ENCODE measurements around the gene ATAT1.
"Not testable (repeated sequence)": the region's sequence is repeated elsewhere in the genome, so short reads cannot be mapped to it uniquely, and the experiment has no call there.

The ATAT1 gene

DNA sequence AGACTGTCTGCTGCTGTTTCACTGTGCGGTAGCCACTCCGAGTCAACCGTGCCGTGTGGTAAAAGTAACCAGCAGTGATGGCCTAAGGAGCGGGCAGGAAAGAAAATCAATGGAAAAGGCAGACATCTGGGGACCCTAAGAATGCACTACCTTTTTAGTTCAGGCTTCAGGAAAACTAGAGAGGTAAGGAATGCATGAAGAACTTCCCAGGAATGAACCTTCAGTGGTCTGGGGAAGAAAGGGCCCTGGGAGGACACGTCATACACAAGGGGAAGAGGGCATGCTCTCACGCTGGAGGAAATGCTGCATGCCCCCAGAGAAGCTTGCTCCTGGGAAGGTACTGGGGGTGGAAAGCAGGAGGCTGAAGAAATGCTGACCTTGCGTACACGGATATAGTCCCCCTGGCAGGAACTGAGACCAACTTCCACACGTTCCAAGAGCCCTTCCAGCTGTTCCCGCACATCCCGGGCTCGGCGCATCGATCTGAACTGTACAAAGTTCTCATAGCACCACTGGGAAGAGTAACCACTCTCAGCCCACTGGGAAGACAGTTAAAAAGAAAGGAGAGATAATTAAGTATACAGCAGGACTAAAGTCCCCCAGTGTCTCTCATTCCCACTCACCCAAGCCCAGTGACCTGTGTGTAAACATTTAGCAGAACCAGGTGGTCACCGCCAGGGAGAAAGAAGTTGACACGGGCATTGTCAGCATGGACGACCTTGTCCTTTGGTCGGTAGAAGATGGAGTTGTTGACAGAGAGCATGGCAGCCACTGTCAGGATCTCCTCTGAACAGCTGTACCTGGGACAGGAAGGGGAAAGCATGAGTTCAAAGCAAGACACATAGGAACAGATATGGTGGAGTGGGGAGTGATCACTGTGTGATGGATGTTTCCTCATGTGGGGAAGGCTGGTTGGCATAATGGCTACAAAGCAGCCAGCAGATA is 28.4 kb downstream of the ATAT1 start:
- Histone ChIP-seq H3K79me2 (ENCODE audit: low read length) (no peaks in the 10 kb centered on the region), H3K4me2 (ENCODE audit: low read length) (no peak overlapping the region), H3K9ac (ENCODE audit: low read length) (no peak overlapping the region), H3K4me1 (ENCODE audit: low read length) (peaks cover 10% of the 10 kb centered on the region), H2AFZ (ENCODE audit: low read depth, low read length) (no peak overlapping the region), H3K27ac (ENCODE audit: low read length) (no peak overlapping the region), H4K20me1 (ENCODE audit: insufficient read depth, low read length) (no peaks in the 10 kb centered on the region), H3K4me3 (ENCODE audit: low read length) (no peak overlapping the region), H3K27me3 (ENCODE audit: low read depth, low read length) (no peaks in the 10 kb centered on the region), H3K9me3 (ENCODE audit: insufficient read depth, low read length) (no peaks in the 10 kb centered on the region), H3K36me3 (replicated peaks; ENCODE audit: low read depth, low read length) (peaks cover 11% of the 10 kb centered on the region)
- TF ChIP-seq, protein P1, sequence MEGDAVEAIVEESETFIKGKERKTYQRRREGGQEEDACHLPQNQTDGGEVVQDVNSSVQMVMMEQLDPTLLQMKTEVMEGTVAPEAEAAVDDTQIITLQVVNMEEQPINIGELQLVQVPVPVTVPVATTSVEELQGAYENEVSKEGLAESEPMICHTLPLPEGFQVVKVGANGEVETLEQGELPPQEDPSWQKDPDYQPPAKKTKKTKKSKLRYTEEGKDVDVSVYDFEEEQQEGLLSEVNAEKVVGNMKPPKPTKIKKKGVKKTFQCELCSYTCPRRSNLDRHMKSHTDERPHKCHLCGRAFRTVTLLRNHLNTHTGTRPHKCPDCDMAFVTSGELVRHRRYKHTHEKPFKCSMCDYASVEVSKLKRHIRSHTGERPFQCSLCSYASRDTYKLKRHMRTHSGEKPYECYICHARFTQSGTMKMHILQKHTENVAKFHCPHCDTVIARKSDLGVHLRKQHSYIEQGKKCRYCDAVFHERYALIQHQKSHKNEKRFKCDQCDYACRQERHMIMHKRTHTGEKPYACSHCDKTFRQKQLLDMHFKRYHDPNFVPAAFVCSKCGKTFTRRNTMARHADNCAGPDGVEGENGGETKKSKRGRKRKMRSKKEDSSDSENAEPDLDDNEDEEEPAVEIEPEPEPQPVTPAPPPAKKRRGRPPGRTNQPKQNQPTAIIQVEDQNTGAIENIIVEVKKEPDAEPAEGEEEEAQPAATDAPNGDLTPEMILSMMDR (IDR thresholded peaks at IDR 0.05; ENCODE audit: low read depth, low read length), result no peak
- TF ChIP-seq EZH2phosphoT487 (IDR thresholded peaks at IDR 0.05; ENCODE audit: low read depth), result no peak

DNA sequence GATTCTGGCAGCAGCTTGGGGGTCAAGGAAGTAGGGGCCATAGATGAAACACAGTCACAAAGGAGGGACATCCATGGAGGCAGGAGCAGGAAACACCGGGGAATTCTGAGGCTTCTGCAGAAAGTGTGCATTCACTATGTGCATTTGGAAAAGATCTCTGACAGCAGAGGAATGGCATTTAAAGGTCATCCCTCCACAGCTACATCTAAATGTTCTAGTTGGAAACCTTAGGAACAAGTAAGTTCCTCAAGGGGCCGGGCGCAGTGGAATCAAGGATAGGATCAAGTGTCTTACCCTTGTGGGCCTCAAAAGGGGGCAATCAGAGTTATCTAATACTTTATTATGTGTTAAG is 29.0 kb downstream of the ATAT1 start:
- Histone ChIP-seq H3K36me3 (replicated peaks; ENCODE audit: low read depth, low read length) (peaks cover 11% of the 10 kb centered on the region), H3K27ac (ENCODE audit: low read length) (no peak overlapping the region), H3K4me2 (ENCODE audit: low read length) (no peak overlapping the region), H3K27me3 (ENCODE audit: low read depth, low read length) (no peaks in the 10 kb centered on the region), H3K9me3 (ENCODE audit: insufficient read depth, low read length) (no peaks in the 10 kb centered on the region), H2AFZ (ENCODE audit: low read depth, low read length) (no peak overlapping the region), H4K20me1 (ENCODE audit: insufficient read depth, low read length) (no peaks in the 10 kb centered on the region), H3K79me2 (ENCODE audit: low read length) (no peaks in the 10 kb centered on the region), H3K4me1 (ENCODE audit: low read length) (peaks cover 9% of the 10 kb centered on the region), H3K4me3 (ENCODE audit: low read length) (no peak overlapping the region), H3K9ac (ENCODE audit: low read length) (no peak overlapping the region)
- no peak for TF ChIP-seq EZH2phosphoT487 (IDR thresholded peaks at IDR 0.05; ENCODE audit: low read depth)
- TF ChIP-seq, protein P1 (IDR thresholded peaks at IDR 0.05; ENCODE audit: low read depth, low read length), result no peak

DNA sequence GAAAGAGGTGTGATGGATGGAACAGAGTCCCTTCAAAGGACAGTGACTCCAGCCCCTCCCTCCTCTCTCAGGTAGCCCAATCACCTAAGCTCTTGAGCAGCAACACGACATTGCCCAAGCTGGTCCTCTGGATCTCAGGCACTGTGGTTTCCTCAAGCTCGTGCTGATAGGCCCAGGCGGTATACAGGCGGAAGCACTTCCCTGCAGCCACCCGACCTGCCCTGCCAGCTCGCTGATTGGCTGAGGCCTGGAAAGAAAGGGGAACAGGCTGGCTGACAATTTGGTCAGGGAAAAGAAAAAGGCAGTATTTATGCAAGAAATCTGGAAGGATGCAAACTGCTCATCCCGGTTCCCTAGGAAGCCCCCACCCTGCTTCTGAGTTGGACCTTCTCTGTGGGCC is 29.8 kb downstream of the ATAT1 start:
- Histone ChIP-seq H4K20me1 (ENCODE audit: insufficient read depth, low read length) (no peaks in the 10 kb centered on the region), H3K27ac (ENCODE audit: low read length) (no peak overlapping the region), H3K9ac (ENCODE audit: low read length) (no peak overlapping the region), H3K27me3 (ENCODE audit: low read depth, low read length) (no peaks in the 10 kb centered on the region), H2AFZ (ENCODE audit: low read depth, low read length) (no peak overlapping the region), H3K4me2 (ENCODE audit: low read length) (no peak overlapping the region), H3K4me3 (ENCODE audit: low read length) (no peak overlapping the region), H3K36me3 (replicated peaks; ENCODE audit: low read depth, low read length) (peaks cover 6% of the 10 kb centered on the region), H3K79me2 (ENCODE audit: low read length) (no peaks in the 10 kb centered on the region), H3K4me1 (ENCODE audit: low read length) (peaks cover 1% of the 10 kb centered on the region; the same call in 1 of the 2 replicates), H3K9me3 (ENCODE audit: insufficient read depth, low read length) (no peaks in the 10 kb centered on the region)
- no peak for TF ChIP-seq EZH2phosphoT487 (IDR thresholded peaks at IDR 0.05; ENCODE audit: low read depth)
- TF ChIP-seq, protein P1 (IDR thresholded peaks at IDR 0.05; ENCODE audit: low read depth, low read length), result no peak

DNA sequence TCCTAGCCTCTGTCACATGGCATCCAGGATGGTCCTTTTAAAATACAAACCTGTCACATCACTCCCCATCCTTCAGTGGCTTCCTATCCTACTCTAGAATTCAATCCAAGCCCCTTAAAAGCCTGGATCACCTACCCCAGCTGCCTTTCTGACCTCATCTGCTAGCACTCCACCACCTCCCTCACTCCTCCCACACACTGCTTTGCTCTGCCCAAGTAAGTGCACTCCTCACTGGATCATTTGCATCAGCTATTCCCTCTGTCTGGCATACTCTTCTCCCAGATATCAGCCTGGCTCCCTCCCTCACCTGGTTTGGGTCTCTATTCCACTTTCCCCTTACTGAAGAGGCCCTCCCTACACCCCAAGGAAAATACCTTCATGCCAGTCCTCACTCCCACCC is 30.8 kb downstream of the ATAT1 start:
- peaks cover 5% of the 10 kb centered on the region for H3K36me3 ChIP-seq (replicated peaks; ENCODE audit: low read depth, low read length)
- no peak overlapping the region for H3K4me3 ChIP-seq (ENCODE audit: low read length)
- H4K20me1 ChIP-seq (ENCODE audit: insufficient read depth, low read length), result no peaks in the 10 kb centered on the region
- H3K9ac ChIP-seq (ENCODE audit: low read length), result no peak overlapping the region
- H2AFZ ChIP-seq (ENCODE audit: low read depth, low read length), result no peak overlapping the region
- no peaks in the 10 kb centered on the region for H3K27me3 ChIP-seq (ENCODE audit: low read depth, low read length)
- no peaks in the 10 kb centered on the region for H3K9me3 ChIP-seq (ENCODE audit: insufficient read depth, low read length)
- H3K4me2 ChIP-seq (ENCODE audit: low read length), result no peak overlapping the region
- TF ChIP-seq, protein P1 (IDR thresholded peaks at IDR 0.05; ENCODE audit: low read depth, low read length), result no peak
- TF ChIP-seq EZH2phosphoT487 (IDR thresholded peaks at IDR 0.05; ENCODE audit: low read depth), result no peak
- no peak overlapping the region for H3K27ac ChIP-seq (ENCODE audit: low read length)
- no peaks in the 10 kb centered on the region for H3K4me1 ChIP-seq (ENCODE audit: low read length)
- no peaks in the 10 kb centered on the region for H3K79me2 ChIP-seq (ENCODE audit: low read length)

DNA sequence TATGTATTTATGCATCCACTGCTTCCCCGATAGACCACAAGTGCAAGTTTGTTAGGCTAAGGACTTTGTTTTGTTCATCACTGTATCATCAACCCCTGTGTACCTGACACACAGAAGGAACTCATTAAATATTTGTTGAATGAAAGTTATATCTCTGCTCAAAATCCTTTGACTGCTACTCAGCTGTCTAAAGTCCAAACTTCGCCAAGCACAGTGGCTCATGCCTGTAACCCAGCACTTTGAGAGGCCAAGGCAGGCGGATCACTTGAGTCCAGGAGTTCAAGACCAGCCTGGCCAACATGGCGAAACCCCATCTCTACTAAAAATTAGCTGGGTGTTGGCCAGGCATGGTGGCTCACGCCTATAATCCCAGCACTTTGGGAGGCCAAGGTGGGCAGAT is 31.2 kb downstream of the ATAT1 start:
- not testable (repeated sequence) for H3K4me3 ChIP-seq (ENCODE audit: low read length); H3K27ac ChIP-seq (ENCODE audit: low read length); H3K4me1 ChIP-seq (ENCODE audit: low read length); H4K20me1 ChIP-seq (ENCODE audit: insufficient read depth, low read length); H3K27me3 ChIP-seq (ENCODE audit: low read depth, low read length); H3K36me3 ChIP-seq (replicated peaks; ENCODE audit: low read depth, low read length); H2AFZ ChIP-seq (ENCODE audit: low read depth, low read length); H3K4me2 ChIP-seq (ENCODE audit: low read length); H3K79me2 ChIP-seq (ENCODE audit: low read length); H3K9ac ChIP-seq (ENCODE audit: low read length); H3K9me3 ChIP-seq (ENCODE audit: insufficient read depth, low read length)

Data from OCI-LY3 (cell line).